Erythroblast (primary cell): ENCODE data around the gene AHSA1.

Experiments
- DNase-seq, 2 experiments: peaks; one replicate each; lab custom pipeline; 2025; lab: John Stamatoyannopoulos, UW
- GATA1 ChIP-seq: IDR thresholded peaks from 2 replicates; pipeline ENCODE4 v1.6.1; 2011; ENCODE audit warnings: low read depth, mild to moderate bottlenecking, control low read depth, low read length, moderate library complexity
- POLR2A ChIP-seq: IDR thresholded peaks from 2 replicates; pipeline ENCODE4 v1.6.1; 2011; ENCODE audit warnings: mild to moderate bottlenecking, low read length

AHSA1 gene

GRCh38 chr14:77457115-77457521 lies 775 bp upstream of the AHSA1 start:
- DNase-seq, result no peak
- TF ChIP-seq POLR2A, result no peak
- no peak for TF ChIP-seq GATA1

DNA sequence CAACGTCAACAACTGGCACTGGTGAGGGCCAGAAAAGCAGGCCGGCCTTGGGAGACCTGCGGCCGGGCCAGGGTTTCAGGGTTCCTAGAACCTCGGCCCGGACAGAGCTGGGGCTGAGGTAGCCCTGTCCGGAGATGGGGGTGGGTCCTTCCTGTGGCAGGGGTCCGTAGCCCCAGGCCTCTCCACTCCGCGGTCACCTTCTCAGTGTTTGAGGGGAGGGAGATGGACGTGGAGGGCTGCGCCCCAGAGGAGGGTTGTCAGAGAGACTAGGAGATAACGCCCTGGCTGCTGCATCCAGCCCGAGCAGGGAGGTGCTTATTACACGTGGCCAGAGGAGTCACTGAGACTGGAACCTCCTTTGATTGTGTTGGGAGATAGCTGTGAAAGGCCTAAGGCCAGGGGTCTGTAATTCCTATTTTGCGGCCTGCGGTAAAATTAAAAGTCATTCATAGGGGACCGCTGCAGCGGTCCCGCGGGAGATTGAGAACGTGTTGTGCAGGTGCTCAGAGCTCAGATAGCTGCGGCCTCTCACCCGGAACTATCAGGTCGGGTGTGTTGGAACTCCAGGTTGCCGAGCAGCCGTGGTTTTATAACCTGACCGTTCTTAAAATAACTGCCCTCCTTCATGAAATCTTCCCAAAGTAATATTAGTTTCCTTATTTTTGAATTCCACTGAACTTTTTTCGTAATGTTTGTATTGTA lies 507 bp downstream of the AHSA1 start:
- peak; percentile 28 for TF ChIP-seq GATA1
- TF ChIP-seq POLR2A, result peak; percentile 49
- DNase-seq, result peak; percentile 87 to 90

DNA sequence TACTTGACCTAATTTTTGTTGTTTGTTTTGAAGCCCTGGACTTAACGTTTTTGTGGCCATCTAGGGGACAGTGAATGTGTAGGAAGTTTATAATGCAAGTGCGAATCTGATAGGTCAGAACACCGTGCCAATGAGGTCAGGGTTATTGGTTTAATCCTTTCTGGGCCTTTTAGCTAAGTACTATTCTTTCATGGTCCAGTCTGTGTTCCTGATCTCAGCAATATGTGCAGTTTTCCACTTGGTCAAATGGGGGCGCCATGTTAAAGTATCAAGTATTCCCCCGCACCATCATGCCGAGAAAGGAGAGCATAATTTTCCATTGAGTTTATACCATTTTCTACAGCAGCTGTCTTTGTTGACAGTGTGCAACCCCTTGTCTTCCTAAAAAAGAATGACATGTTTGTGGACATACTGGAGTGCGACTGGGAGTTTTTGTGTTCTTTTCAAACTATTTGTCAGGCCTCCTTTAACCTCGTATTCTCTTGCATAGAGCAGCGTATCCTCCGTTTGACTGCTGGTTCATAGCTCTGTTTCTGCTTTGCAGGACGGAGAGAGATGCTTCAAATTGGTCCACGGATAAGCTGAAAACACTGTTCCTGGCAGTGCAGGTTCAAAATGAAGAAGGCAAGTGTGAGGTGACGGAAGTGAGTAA lies 1.3 kb downstream of the AHSA1 start:
- DNase-seq, result peak; percentile 84
- TF ChIP-seq GATA1, result no peak
- no peak for TF ChIP-seq POLR2A

- no peak for TF ChIP-seq POLR2A
- TF ChIP-seq GATA1, result no peak
- no peak for DNase-seq
Measured at GRCh38 chr14:77467801-77468200, 9.9 kb downstream of the AHSA1 start.

DNA sequence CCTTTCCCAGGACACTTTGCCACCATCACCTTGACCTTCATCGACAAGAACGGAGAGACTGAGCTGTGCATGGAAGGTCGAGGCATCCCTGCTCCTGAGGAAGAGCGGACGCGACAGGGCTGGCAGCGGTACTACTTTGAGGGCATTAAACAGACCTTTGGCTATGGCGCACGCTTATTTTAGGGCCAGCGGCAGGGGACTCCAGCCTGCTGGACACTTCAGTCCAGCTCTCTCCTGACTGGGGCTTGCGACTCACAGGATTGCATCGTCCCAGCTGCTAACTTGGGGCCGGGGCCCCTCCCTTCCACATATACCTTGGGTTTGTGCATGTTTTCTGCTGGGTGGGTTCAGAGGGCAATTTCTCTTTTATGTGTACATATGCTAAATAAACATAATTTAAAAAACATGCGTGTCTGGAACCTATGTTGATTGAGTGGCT lies 11.2 kb downstream of the AHSA1 start:
- DNase-seq, result peak in 1 of 2 experiments; percentile 23
- TF ChIP-seq GATA1 (no peak), POLR2A (no peak)

DNA sequence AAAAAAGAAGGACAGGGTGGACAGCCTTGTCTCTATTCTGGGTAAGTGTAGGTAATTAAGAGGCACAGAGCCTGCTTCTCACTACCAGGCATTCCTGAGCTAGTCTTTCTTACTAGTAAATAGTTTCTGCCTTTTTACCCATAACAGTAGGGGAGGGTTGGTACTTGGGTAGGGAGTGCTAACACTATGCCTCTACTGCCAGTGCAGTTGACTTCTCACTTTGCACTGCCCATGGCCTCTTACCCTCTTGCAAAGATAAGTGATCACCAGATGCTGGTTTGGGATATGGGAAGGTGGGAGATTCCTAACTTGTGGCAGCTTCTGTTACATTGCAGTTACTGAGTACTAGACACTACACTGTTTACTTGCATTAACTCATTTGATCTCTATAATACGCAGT lies 11.6 kb downstream of the AHSA1 start:
- DNase-seq, result no peak
- no peak for TF ChIP-seq POLR2A
- no peak for TF ChIP-seq GATA1

DNA sequence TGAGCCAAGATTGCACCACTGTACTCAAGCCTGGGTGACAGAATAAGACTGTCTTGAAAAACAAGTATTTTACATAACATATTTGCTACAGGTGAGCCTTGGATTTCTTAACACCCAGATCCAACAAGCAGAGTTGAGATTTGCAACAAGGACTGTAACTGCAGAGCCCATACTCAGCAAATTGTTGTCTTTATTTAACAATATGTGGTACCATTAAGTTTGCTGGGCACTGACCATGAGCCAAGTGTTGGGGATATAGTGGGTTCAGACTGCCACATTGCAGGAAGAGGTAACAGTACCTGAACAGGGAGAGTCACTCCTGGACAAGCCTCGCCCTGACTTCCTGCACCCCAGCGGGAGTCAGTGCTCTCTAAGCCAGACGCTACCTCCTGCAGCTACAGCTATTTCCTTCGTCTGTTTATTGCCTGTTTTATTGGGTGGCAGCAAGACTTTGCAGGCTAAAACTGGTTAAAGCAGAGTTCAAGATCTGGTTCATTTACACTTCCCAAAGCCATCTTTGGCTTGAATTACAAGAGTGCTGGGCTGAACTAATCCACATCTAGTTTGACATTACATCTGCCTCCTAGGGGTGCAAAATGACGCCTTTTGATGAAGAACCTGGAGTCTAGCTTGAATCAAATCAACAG lies 12.5 kb downstream of the AHSA1 start:
- DNase-seq, result no peak
- TF ChIP-seq GATA1, result no peak
- no peak for TF ChIP-seq POLR2A

GRCh38 chr14:77473921-77474320 lies 16.0 kb downstream of the AHSA1 start:
- no peak for DNase-seq
- TF ChIP-seq GATA1, result no peak
- no peak for TF ChIP-seq POLR2A

GRCh38 chr14:77474479-77475177 lies 16.7 kb downstream of the AHSA1 start:
- TF ChIP-seq GATA1, result no peak
- TF ChIP-seq POLR2A, result no peak
- peak; percentile 9 to 47 for DNase-seq

GRCh38 chr14:77475432-77476115 lies 17.7 kb downstream of the AHSA1 start:
- TF ChIP-seq GATA1, result no peak
- no peak for TF ChIP-seq POLR2A
- no peak for DNase-seq

GRCh38 chr14:77478029-77478428 lies 20.1 kb downstream of the AHSA1 start:
- TF ChIP-seq GATA1 (no peak), POLR2A (no peak)
- DNase-seq, result no peak

DNA sequence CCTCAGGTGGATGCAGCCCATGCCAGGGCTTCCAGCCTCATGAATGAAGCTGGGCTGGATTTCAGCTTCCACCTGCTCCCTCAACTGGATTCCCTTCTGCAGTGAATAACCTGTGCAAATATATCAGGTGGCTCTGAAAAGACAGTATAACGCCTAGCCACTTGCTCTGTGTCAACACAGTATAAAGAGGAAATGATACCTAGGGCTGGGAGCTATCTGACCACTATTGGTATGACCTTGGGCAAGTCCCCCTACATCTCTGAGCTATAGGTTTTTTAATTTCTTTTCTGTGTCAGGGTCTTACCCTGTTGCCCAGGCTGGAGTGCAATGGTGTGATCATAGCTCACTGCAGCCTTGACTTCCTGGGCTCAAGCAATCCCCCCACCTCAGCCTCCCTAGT lies 20.9 kb downstream of the AHSA1 start:
- DNase-seq, result no peak
- TF ChIP-seq POLR2A (no peak), GATA1 (no peak)

- DNase-seq, result no peak
- TF ChIP-seq GATA1, result no peak
- TF ChIP-seq POLR2A, result no peak
Measured at GRCh38 chr14:77482422-77482821, 24.5 kb downstream of the AHSA1 start.
